HEK293T (cell line): ENCODE results near the gene RAB40B.

Experiments
- CTCF ChIA-PET: fragments of 350-600 bp; formaldehyde crosslinking; extraction: SDS; loops from one replicate; lab custom pipeline; 2021; ENCODE audit warnings: antibody characterized with exemption, inconsistent platforms; lab: Yijun Ruan, JAX
- POLR2A ChIA-PET: fragments of 350-600 bp; formaldehyde crosslinking; extraction: SDS; loops from one replicate; lab custom pipeline; 2020; ENCODE audit warnings: antibody characterized with exemption, inconsistent platforms; lab: Yijun Ruan, JAX
- DNase-seq: peaks from one replicate; pipeline ENCODE4 v3.0.0; 2012; ENCODE audit warnings: mixed read lengths; ENCODE audit errors: extremely low spot score
- ARNT ChIP-seq: fragments of 450-650 bp; IDR thresholded peaks from 2 replicates; pipeline ENCODE4 v1.6.1; 2017; ENCODE audit warnings: mild to moderate bottlenecking
- BHLHE40 ChIP-seq: fragments of 450-650 bp; IDR thresholded peaks from 2 replicates; pipeline ENCODE4 v1.6.1; 2016; ENCODE audit warnings: mild to moderate bottlenecking, moderate library complexity, borderline replicate concordance
- CTBP1 ChIP-seq: fragments of 450-650 bp; IDR thresholded peaks from 2 replicates; pipeline ENCODE4 v1.6.1; 2016; ENCODE audit warnings: borderline replicate concordance
- ELF4 ChIP-seq: fragments of 450-650 bp; IDR thresholded peaks from 2 replicates; pipeline ENCODE4 v1.6.1; 2017; ENCODE audit warnings: antibody characterized with exemption
- FOXA1 ChIP-seq: fragments of 450-650 bp; IDR thresholded peaks from 2 replicates; pipeline ENCODE4 v1.6.1; 2016; ENCODE audit warnings: mild to moderate bottlenecking
- FOXK2 ChIP-seq: fragments of 450-650 bp; IDR thresholded peaks from 2 replicates; pipeline ENCODE4 v1.6.1; 2016; ENCODE audit warnings: mild to moderate bottlenecking
- FOXM1 ChIP-seq: fragments of 450-650 bp; IDR thresholded peaks from 2 replicates; pipeline ENCODE4 v1.6.1; 2017; ENCODE audit warnings: mild to moderate bottlenecking, borderline replicate concordance
- HDGF ChIP-seq: fragments of 450-650 bp; IDR thresholded peaks from 2 replicates; pipeline ENCODE4 v1.6.1; 2017; ENCODE audit warnings: antibody characterized with exemption, borderline replicate concordance
- L3MBTL2 ChIP-seq: fragments of 450-650 bp; conservative IDR thresholded peaks from 2 replicates; pipeline ENCODE4 v1.6.1; 2016; ENCODE audit warnings: mild to moderate bottlenecking
- LEF1 ChIP-seq: fragments of 450-650 bp; IDR thresholded peaks from 2 replicates; pipeline ENCODE4 v1.6.1; 2017; ENCODE audit warnings: mild to moderate bottlenecking, borderline replicate concordance
- NFRKB ChIP-seq: fragments of 450-650 bp; IDR thresholded peaks from 2 replicates; pipeline ENCODE4 v1.6.1; 2016; ENCODE audit warnings: mild to moderate bottlenecking, moderate library complexity
- SP1 ChIP-seq: fragments of 450-650 bp; IDR thresholded peaks from 2 replicates; pipeline ENCODE4 v1.6.1; 2017
- SUZ12 ChIP-seq: fragments of 450-650 bp; IDR thresholded peaks from 2 replicates; pipeline ENCODE4 v1.6.1; 2016; ENCODE audit warnings: mild to moderate bottlenecking
- TARDBP ChIP-seq: fragments of 450-650 bp; IDR thresholded peaks from 2 replicates; pipeline ENCODE4 v1.6.1; 2016
- ZNF384 ChIP-seq: fragments of 450-650 bp; IDR thresholded peaks from 2 replicates; pipeline ENCODE4 v1.6.1; 2016
- TF ChIP-seq, protein P1 (sequence below): fragments of 450-650 bp; IDR thresholded peaks from 2 replicates; pipeline ENCODE4 v1.6.1; 2016

RAB40B gene

GRCh38 chr17:82736511-82737185, 38.1 kb upstream of the RAB40B start:
- ChIA-PET POLR2A (no interaction called here), CTCF (no interaction called here)
- TF ChIP-seq ARNT (no peak), SP1 (no peak), NFRKB (no peak), LEF1 (no peak), SUZ12 (no peak), ZNF384 (no peak), BHLHE40 (no peak), L3MBTL2 (no peak), FOXA1 (no peak), FOXK2 (no peak), ELF4 (no peak), CTBP1 (no peak)
- TF ChIP-seq, protein P1, sequence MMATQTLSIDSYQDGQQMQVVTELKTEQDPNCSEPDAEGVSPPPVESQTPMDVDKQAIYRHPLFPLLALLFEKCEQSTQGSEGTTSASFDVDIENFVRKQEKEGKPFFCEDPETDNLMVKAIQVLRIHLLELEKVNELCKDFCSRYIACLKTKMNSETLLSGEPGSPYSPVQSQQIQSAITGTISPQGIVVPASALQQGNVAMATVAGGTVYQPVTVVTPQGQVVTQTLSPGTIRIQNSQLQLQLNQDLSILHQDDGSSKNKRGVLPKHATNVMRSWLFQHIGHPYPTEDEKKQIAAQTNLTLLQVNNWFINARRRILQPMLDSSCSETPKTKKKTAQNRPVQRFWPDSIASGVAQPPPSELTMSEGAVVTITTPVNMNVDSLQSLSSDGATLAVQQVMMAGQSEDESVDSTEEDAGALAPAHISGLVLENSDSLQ, result no peak
- no peak for DNase-seq

DNA sequence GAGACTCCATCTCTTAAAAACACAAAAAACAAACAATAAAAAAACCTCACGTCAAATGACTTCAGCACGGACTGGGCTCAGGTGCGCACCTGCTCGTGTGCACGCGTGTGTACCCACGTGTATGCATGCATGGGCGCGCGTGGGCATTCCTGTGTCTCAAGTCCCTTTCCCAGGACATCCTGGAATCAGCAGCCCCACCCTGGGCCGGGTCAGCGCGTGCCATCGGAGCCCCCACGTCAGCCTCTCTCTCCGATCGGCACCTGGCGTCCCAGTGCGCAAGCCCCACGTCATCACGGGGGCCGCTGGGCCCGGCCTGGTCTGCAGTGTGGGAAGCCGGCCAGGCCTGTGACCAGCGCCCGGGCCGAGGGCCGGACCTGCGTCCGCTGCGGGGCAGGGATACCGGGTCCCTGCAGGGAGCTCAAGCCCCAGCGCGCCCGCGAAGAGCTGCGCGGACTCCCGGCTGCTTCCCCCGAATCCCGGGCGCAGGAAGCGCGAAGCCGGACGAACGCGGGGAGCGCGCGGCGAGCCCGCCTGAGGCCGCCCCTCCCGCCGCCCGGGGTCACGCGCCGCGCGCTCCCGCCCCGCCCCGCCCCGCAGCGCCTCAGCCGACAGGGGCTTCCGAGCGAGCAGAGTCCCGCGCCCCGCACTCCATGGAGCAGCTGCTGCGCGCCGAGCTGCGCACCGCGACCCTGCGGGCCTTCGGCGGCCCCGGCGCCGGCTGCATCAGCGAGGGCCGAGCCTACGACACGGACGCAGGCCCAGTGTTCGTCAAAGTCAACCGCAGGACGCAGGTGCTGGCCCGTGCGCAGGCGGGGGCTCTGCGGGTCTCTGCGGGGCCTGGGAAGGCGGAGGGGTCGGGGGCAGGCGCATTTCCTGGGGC, 36.7 kb upstream of the RAB40B start, which contains the start of gene FN3K:
Gene FN3K, plus strand, starts transcription at position 629 of the 880 bp plus-strand sequence. Its CDS starts 22 bp downstream, at position 651.
- CTCF ChIA-PET, result no interaction called here
- no peak for DNase-seq

GRCh38 chr17:82732118-82732743, 33.7 kb upstream of the RAB40B start:
- TF ChIP-seq ELF4, result no peak
- no peak for TF ChIP-seq SUZ12
- no peak for TF ChIP-seq HDGF
- TF ChIP-seq NFRKB, result no peak
- TF ChIP-seq FOXK2, result no peak
- no peak for TF ChIP-seq TARDBP
- TF ChIP-seq ZNF384, result no peak
- no peak for TF ChIP-seq FOXA1
- TF ChIP-seq CTBP1, result no peak
- no peak for TF ChIP-seq LEF1
- TF ChIP-seq SP1, result no peak
- no peak for TF ChIP-seq ARNT
- TF ChIP-seq L3MBTL2, result no peak
- no peak for TF ChIP-seq FOXM1
- no peak for TF ChIP-seq BHLHE40
- TF ChIP-seq, protein P1, result no peak
- DNase-seq, result no peak
- ChIA-PET POLR2A (interaction anchor here (1.9 kb wide), 1 partner anchor 16 kb away, joined by 5 read pairs; the partner anchor contains the start of gene FN3KRP), CTCF (no interaction called here)

More for the DNA sequence above, 36.7 kb upstream of the RAB40B start, which contains the start of gene FN3K:
- POLR2A ChIA-PET, result no interaction called here
- TF ChIP-seq FOXK2 (no peak), ELF4 (no peak), TARDBP (no peak), SUZ12 (no peak), FOXA1 (no peak), SP1 (no peak), L3MBTL2 (no peak), ZNF384 (no peak), ARNT (no peak), LEF1 (no peak), NFRKB (no peak), BHLHE40 (no peak)

GRCh38 chr17:82729479-82730260, 31.2 kb upstream of the RAB40B start:
- no peak for DNase-seq
- POLR2A ChIA-PET, result interaction anchor here (3.0 kb wide), 1 partner anchor 13 kb away, joined by 14 read pairs; the partner anchor contains the start of gene FN3KRP
- no peak for TF ChIP-seq CTBP1
- TF ChIP-seq BHLHE40, result no peak
- TF ChIP-seq HDGF, result no peak
- no peak for TF ChIP-seq L3MBTL2
- TF ChIP-seq SP1, result no peak
- TF ChIP-seq TARDBP, result no peak
- no peak for TF ChIP-seq FOXK2
- no peak for TF ChIP-seq ELF4
- no peak for TF ChIP-seq ZNF384
- no peak for TF ChIP-seq FOXM1
- no peak for TF ChIP-seq SUZ12
- no peak for TF ChIP-seq NFRKB
- CTCF ChIA-PET, result interaction anchor here (0.6 kb wide), 1 partner anchor 235 kb away, joined by 3 read pairs; no protein-coding TSS in a partner anchor

GRCh38 chr17:82726427-82726826, 27.9 kb upstream of the RAB40B start:
- no peak for DNase-seq
- TF ChIP-seq, protein P1, result no peak
- TF ChIP-seq L3MBTL2, result no peak
- no peak for TF ChIP-seq FOXA1
- TF ChIP-seq ARNT, result no peak
- TF ChIP-seq LEF1, result no peak
- no peak for TF ChIP-seq HDGF
- TF ChIP-seq SP1, result no peak
- TF ChIP-seq BHLHE40, result no peak
- CTCF ChIA-PET, result no interaction called here
- POLR2A ChIA-PET, result interaction anchor here (0.9 to 3.0 kb wide), 2 partner anchors 10 kb away, joined by 3 to 14 read pairs; partner anchors contain the start of gene FN3KRP
